HCT116 (cell line): ENCODE measurements around the gene ZNF792. TPM values are rescaled to one million over a fixed set of nuclear protein-coding genes. Genes with fewer than 3 reads are reported as not detected.

Source experiments
- ATAC-seq: fragments of 200-7000 bp; cut with Tn5 transposase; 2 replicates; pipeline ENCODE4 v1.9.1; 2020; ENCODE audit warnings: mild to moderate bottlenecking, moderate library complexity
- Bru-seq: library from RNA; stranded (reverse); fragments of 400-500 nt; gene quantifications from one replicate; lab custom pipeline; 2021; lab: Mats Ljungman, UMichigan
- BruChase-seq, 2 experiments: library from RNA; stranded (reverse); fragments of 400-500 nt; gene quantifications; one replicate each; lab custom pipeline; 2021; lab: Mats Ljungman, UMichigan
- BruUV-seq: library from RNA; stranded (reverse); fragments of 400-500 nt; replicated peaks from 2 replicates; lab custom pipeline; 2021; lab: Mats Ljungman, UMichigan
- CTCF ChIA-PET: fragments of 300-600 bp; sonication (Branson Sonifier 250); formaldehyde crosslinking; loops from one replicate; lab custom pipeline; 2021; ENCODE audit warnings: antibody characterized with exemption; lab: Charles Lee
- POLR2A ChIA-PET: fragments of 300-600, 350-600 bp; sonication (Branson Sonifier 250); formaldehyde crosslinking; loops from one replicate; lab custom pipeline; 2021; ENCODE audit warnings: antibody characterized with exemption; lab: Charles Lee
- RAD21 ChIA-PET, 2 experiments: fragments of 300-600 bp; sonication (Branson Sonifier 250); formaldehyde crosslinking; loops; one replicate each; lab custom pipeline; 2023; ENCODE audit warnings: low total read pairs in 2 of 2; ENCODE audit not compliant: uncharacterized antibody in 2 of 2, unreplicated experiment in 2 of 2, low non-redundant PET in 1 of 2; lab: Charles Lee
- DNase-seq: peaks from one replicate; pipeline ENCODE4 v3.0.0-alpha.2; 2010; ENCODE audit warnings: low read depth, low spot score
- H2AFZ ChIP-seq: fragments of 200-600 bp; shearing (Covaris generic), sonication (generic); 2 replicates; pipeline ENCODE4 v1.6.1; 2017; ENCODE audit warnings: low read depth, mixed run types, mixed read lengths, antibody characterized with exemption, low read length; ENCODE audit not compliant: poor library complexity, severe bottlenecking
- H3K27ac ChIP-seq: 2 replicates; pipeline ENCODE4 v1.5.1; 2012; ENCODE audit warnings: low read depth, low read length
- H3K27me3 ChIP-seq: fragments of 200-600 bp; sonication (generic); 2 replicates; pipeline ENCODE4 v1.6.1; 2016; ENCODE audit warnings: mixed run types, low read length, mixed read lengths; ENCODE audit not compliant: insufficient read depth
- H3K36me3 ChIP-seq, 2 experiments: fragments of 200-500 bp in 1 of 2; fragments of 200-600 bp in 1 of 2; sonication (Bioruptor generic) in 1 of 2; sonication (generic) in 1 of 2; 2 replicates each; pipeline versions ENCODE4 v1.5.1 to v1.6.1; 2014 to 2016; ENCODE audit warnings: low read length in 2 of 2, inconsistent platforms in 1 of 2, mixed read lengths in 1 of 2, mixed run types in 1 of 2; ENCODE audit not compliant: insufficient read depth in 2 of 2, control insufficient read depth in 1 of 2
- H3K4me1 ChIP-seq, 2 experiments: fragments of 200-600 bp in 1 of 2; sonication (generic) in 1 of 2; 2 replicates each; pipeline versions ENCODE4 v1.5.1 to v1.6.1; 2012 to 2017; ENCODE audit warnings: low read length in 2 of 2, inconsistent platforms in 1 of 2, mild to moderate bottlenecking in 1 of 2, mixed read lengths in 1 of 2, mixed run types in 1 of 2, moderate library complexity in 1 of 2; ENCODE audit not compliant: insufficient read depth in 2 of 2, control insufficient read depth in 1 of 2
- H3K4me2 ChIP-seq: fragments of 200-600 bp; sonication (generic); 2 replicates; pipeline ENCODE4 v1.6.1; 2017; ENCODE audit warnings: mixed run types, low read length, mixed read lengths
- H3K4me3 ChIP-seq, 2 experiments: fragments of 200-600 bp in 1 of 2; sonication (generic) in 1 of 2; replicated peaks in 1 of 2; 2 replicates each; pipeline ENCODE4 v1.5.1; 2011 to 2016; ENCODE audit warnings: low read length in 2 of 2, control low read depth in 1 of 2, low read depth in 1 of 2, mild to moderate bottlenecking in 1 of 2, mixed read lengths in 1 of 2, mixed run types in 1 of 2
- H3K79me2 ChIP-seq: fragments of 200-600 bp; sonication (generic); 2 replicates; pipeline ENCODE4 v1.6.1; 2017; ENCODE audit warnings: mild to moderate bottlenecking, mixed run types, low read length, moderate library complexity, mixed read lengths; ENCODE audit not compliant: insufficient read depth
- H3K9ac ChIP-seq: fragments of 200-600 bp; sonication (generic); 2 replicates; pipeline ENCODE4 v1.6.1; 2016; ENCODE audit warnings: low read length, mixed read lengths
- H3K9me2 ChIP-seq: fragments of 200-600 bp; sonication (generic), shearing (Covaris generic); 2 replicates; pipeline ENCODE4 v1.6.1; 2017; ENCODE audit warnings: mixed run types, mild to moderate bottlenecking, moderate library complexity; ENCODE audit not compliant: insufficient read depth
- H3K9me3 ChIP-seq, 2 experiments: fragments of 200-500 bp in 1 of 2; fragments of 200-600 bp in 1 of 2; sonication (Bioruptor generic) in 1 of 2; sonication (generic) in 1 of 2; 2 replicates each; pipeline ENCODE4 v1.6.1; 2014 to 2017; ENCODE audit warnings: low read length in 2 of 2, mixed read lengths in 2 of 2, inconsistent platforms in 1 of 2, low read depth in 1 of 2, mild to moderate bottlenecking in 1 of 2, mixed run types in 1 of 2, moderate library complexity in 1 of 2; ENCODE audit not compliant: control insufficient read depth in 1 of 2, insufficient read depth in 1 of 2
- H4K20me1 ChIP-seq: fragments of 200-600 bp; sonication (generic), shearing (Covaris generic); 2 replicates; pipeline ENCODE4 v1.6.1; 2017; ENCODE audit warnings: mixed run types, mild to moderate bottlenecking, moderate library complexity; ENCODE audit not compliant: insufficient read depth
- EGR1 ChIP-seq: IDR thresholded peaks from 2 replicates; pipeline ENCODE4 v1.6.1; 2012; ENCODE audit warnings: low read depth
- EZH2phosphoT487 ChIP-seq: fragments of 200-600 bp; IDR thresholded peaks from 2 replicates; pipeline ENCODE4 v1.6.1; 2018; ENCODE audit warnings: antibody characterized with exemption, borderline replicate concordance
- FOSL1 ChIP-seq: IDR thresholded peaks from 2 replicates; pipeline ENCODE4 v1.6.1; 2012; ENCODE audit warnings: low read depth
- POLR2AphosphoS5 ChIP-seq: IDR thresholded peaks from 2 replicates; pipeline ENCODE4 v1.6.1; 2011; ENCODE audit warnings: mild to moderate bottlenecking, low read depth, low read length, moderate library complexity
- ZFX ChIP-seq: fragments of 450-650 bp; IDR thresholded peaks from 2 replicates; pipeline ENCODE4 v1.6.1; 2017
- intact Hi-C: fragments of 100-400 bp; cut with micrococcal nuclease; formaldehyde crosslinking; loops from 2 replicates; pipeline ENCODE4 v1.10.0; 2022
- long read RNA-seq: library from polyadenylated mRNA; unstranded; transcript quantifications from one replicate; pipeline ENCODE4 v2.0.0, GENCODE V29; 2021; ENCODE audit not compliant: unreplicated experiment
- polyA plus RNA-seq: library from polyadenylated mRNA; unstranded; fragments of >200 nt; gene quantifications from 2 replicates; pipeline ENCODE4 v1.2.1, GENCODE V29; 2012; ENCODE audit warnings: missing spikeins
- total RNA-seq: library from RNA; stranded (reverse); gene quantifications from one replicate; pipeline ENCODE4 v1.2.1, GENCODE V29; 2021; ENCODE audit not compliant: unreplicated experiment
- TF ChIP-seq, protein P1 (sequence below): IDR thresholded peaks from 2 replicates; pipeline ENCODE4 v1.6.1; 2012

ZNF792 gene
- 3.6 TPM for total RNA-seq
- 1.8 and 1.9 TPM in 2 replicates for polyA plus RNA-seq
- percentile 50 among the genes with signal in this experiment for Bru-seq, nascent RNA
- percentile 57 among the genes with signal in this experiment for BruChase-seq, experiment 1, labeled RNA remaining after a 6-hour chase
- BruChase-seq, experiment 2, labeled RNA remaining after a 2-hour chase = percentile 65 among the genes with signal in this experiment
- long read RNA-seq, partial matches to known transcripts = 0 of 3 reads
- long read RNA-seq, other reads (novel, unspliced or antisense) = 0 of 3 reads

DNA sequence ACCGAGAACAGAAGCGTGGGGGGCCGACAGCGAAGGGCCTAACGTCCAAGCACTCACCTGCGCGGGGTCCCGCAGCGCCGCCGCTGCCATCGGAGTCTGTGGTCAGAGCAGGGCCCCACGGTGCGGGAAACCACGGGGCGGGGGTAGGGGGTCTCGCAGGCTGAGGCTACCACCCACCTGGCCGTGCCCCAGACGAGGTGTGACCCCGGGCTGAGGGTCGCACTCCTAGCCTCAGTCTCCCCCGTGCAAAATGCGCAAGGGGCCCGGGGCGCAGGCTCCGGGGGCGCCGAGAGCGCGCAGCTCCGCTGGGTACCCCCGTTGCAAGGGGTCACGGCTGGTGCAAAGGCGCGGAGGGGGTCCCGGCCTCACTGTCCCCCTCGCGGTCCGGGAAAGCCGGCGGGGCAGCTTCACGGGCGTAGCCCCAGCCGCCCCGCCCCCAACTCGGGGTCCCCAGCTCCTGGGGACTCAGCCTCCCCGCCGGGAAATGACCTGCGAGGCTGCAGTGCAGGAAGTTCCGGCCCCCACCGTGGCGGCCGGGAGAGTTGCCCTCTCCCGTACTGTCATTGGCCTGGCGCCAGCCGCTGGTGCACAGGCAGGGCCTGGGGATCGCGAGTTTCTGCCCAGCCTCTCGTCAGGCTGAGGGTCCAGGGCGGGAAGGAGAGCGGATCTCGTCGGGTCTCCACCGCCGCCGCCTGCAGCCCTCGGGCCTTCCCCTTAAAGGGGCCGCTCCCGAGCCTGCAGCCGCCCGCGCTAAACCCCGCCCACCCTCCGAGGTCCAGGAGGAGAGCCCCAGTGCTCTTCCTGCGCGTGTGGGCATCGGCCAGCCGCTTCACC, at the start of gene ZNF792:
ZNF792 (minus strand) TSS at position 657 of the 834 bp plus-strand sequence; CDS start at position 90, 567 bp downstream.
- POLR2A ChIA-PET = no interaction called here
- BruUV-seq = no TSS peak
- RAD21 ChIA-PET = no interaction called here

More for the DNA sequence above, at the start of gene ZNF792:
- Histone ChIP-seq H3K27me3 (no peaks in the 10 kb centered on the region), H3K9me2 (no peaks in the 10 kb centered on the region), H3K27ac (peak within 1 kb of the TSS; percentile 57; the same call in 1 of the 2 replicates), H3K9ac (peak within 1 kb of the TSS; percentile 68), H4K20me1 (no peaks in the 10 kb centered on the region), H2AFZ (peak within 1 kb of the TSS; percentile 11), H3K4me3 (peak within 1 kb of the TSS; percentile 68 to 85), H3K9me3 (peaks cover 9 to 12% of the 10 kb centered on the region in 2 experiments; a peak in 2 of 4 replicates), H3K4me2 (peak within 1 kb of the TSS; percentile 89), H3K36me3 (peaks cover 0 to 12% of the 10 kb centered on the region in 2 experiments; a peak in 2 of 4 replicates), H3K79me2 (no peaks in the 10 kb centered on the region), H3K4me1 (peaks cover 4 to 14% of the 10 kb centered on the region in 2 experiments; a peak in 3 of 4 replicates)
- intact Hi-C loops = no loop called here
- 0 out of 2 replicates have a peak, but pooled peaks have one; percentile 14 for TF ChIP-seq EGR1
- TF ChIP-seq EZH2phosphoT487 = no peak
- TF ChIP-seq, protein P1, sequence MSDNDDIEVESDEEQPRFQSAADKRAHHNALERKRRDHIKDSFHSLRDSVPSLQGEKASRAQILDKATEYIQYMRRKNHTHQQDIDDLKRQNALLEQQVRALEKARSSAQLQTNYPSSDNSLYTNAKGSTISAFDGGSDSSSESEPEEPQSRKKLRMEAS = peak; percentile 41
- TF ChIP-seq ZFX = peak; percentile 70
- no peak for TF ChIP-seq FOSL1
- TF ChIP-seq POLR2AphosphoS5 = peak; percentile 52
- DNase-seq (peak; percentile 16), ATAC-seq (peak; percentile 97)
- CTCF ChIA-PET = no interaction called here
